ENCODE results near the gene SPAG7. TPM values are rescaled to one million over a fixed set of nuclear protein-coding genes. Genes with fewer than 3 reads are reported as not detected.

The SPAG7 gene
- total RNA-seq, 1 experiment from 2014 or later = 43.4 TPM

DNA sequence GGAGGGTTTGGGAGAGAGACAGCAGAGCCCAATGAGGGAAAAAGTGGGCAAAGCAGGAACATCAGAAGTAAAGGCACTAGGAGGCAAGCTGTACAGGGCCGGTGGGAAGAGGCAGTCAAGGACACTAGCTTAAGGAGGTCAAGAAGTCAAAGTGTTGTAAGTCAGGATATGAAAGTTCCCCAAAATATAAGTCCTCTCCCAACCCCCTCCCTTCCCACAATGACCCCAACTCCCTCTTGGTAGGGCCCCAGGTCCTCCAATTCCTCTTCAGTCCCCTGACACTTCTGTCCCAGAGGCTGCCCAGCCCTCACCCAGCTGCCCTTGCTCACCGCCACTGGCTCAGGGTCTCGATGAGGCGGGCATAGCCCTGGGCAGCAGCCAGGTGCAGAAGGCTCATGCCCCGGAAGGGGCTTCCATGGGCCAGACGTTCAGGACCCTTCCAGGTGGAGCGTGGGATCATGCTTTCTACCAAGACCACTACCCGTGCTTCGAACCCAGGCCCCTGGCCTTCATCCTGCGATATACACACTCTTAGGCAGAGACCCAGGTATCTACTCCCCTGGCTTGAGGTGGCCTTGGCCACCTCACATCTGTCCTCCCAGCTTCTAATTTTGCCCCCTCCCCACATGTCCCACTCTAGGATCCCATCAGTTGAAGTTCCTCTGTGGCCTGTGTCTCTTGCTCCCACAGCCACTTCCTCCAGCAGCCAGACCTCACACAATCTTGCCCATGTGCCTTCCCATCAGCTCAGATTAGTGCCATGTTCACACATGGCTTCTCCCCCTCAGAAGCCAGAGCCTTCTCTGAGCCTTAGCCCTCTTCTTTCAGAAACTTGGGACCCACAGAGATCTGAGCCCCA lies 5.9 kb upstream of the SPAG7 start:
- no peak overlapping the region for H3K4me3 ChIP-seq (ENCODE audit: low read depth in 2 of 2, low read length in 2 of 2)
- ATAC-seq (no peak), DNase-seq (ENCODE audit: low read depth, low spot score) (no peak)
- in situ Hi-C loops (cut with HindIII; ENCODE audit: low pct_unique_long_range_greater_than_20kb, low sequenced_read_pairs) (no loop called here), intact Hi-C loops (cut with micrococcal nuclease; ENCODE audit: unreplicated experiment) (no loop called here)
- ChIA-PET CTCF (no interaction called here), POLR2A (interaction anchor here (0.6 kb wide), 1 partner anchor 19 kb away, joined by 16 read pairs; no protein-coding TSS in a partner anchor)
- no TSS peak for BruUV-seq (replicated peaks)
- H3K36me3 ChIP-seq (ENCODE audit: control insufficient read depth, insufficient read depth, low read length) = no peaks in the 10 kb centered on the region
- H3K27ac ChIP-seq (ENCODE audit: low read length) = no peak overlapping the region
- H3K9me3 ChIP-seq (ENCODE audit: control insufficient read depth, insufficient read depth, low read depth, low read length) = no peaks in the 10 kb centered on the region
- TF ChIP-seq SIN3A (IDR thresholded peaks at IDR 0.05; ENCODE audit: borderline replicate concordance, insufficient read depth, low read depth, low read length) (no peak), POLR2AphosphoS5 (IDR thresholded peaks at IDR 0.05; ENCODE audit: low read depth, low read length) (no peak), TCF7L2 (IDR thresholded peaks at IDR 0.05; ENCODE audit: low read depth, low read length) (no peak)
- TF ChIP-seq, protein P1, sequence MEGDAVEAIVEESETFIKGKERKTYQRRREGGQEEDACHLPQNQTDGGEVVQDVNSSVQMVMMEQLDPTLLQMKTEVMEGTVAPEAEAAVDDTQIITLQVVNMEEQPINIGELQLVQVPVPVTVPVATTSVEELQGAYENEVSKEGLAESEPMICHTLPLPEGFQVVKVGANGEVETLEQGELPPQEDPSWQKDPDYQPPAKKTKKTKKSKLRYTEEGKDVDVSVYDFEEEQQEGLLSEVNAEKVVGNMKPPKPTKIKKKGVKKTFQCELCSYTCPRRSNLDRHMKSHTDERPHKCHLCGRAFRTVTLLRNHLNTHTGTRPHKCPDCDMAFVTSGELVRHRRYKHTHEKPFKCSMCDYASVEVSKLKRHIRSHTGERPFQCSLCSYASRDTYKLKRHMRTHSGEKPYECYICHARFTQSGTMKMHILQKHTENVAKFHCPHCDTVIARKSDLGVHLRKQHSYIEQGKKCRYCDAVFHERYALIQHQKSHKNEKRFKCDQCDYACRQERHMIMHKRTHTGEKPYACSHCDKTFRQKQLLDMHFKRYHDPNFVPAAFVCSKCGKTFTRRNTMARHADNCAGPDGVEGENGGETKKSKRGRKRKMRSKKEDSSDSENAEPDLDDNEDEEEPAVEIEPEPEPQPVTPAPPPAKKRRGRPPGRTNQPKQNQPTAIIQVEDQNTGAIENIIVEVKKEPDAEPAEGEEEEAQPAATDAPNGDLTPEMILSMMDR (IDR thresholded peaks at IDR 0.05) = no peak
- TF ChIP-seq, protein P2, sequence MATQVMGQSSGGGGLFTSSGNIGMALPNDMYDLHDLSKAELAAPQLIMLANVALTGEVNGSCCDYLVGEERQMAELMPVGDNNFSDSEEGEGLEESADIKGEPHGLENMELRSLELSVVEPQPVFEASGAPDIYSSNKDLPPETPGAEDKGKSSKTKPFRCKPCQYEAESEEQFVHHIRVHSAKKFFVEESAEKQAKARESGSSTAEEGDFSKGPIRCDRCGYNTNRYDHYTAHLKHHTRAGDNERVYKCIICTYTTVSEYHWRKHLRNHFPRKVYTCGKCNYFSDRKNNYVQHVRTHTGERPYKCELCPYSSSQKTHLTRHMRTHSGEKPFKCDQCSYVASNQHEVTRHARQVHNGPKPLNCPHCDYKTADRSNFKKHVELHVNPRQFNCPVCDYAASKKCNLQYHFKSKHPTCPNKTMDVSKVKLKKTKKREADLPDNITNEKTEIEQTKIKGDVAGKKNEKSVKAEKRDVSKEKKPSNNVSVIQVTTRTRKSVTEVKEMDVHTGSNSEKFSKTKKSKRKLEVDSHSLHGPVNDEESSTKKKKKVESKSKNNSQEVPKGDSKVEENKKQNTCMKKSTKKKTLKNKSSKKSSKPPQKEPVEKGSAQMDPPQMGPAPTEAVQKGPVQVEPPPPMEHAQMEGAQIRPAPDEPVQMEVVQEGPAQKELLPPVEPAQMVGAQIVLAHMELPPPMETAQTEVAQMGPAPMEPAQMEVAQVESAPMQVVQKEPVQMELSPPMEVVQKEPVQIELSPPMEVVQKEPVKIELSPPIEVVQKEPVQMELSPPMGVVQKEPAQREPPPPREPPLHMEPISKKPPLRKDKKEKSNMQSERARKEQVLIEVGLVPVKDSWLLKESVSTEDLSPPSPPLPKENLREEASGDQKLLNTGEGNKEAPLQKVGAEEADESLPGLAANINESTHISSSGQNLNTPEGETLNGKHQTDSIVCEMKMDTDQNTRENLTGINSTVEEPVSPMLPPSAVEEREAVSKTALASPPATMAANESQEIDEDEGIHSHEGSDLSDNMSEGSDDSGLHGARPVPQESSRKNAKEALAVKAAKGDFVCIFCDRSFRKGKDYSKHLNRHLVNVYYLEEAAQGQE (IDR thresholded peaks at IDR 0.05; ENCODE audit: insufficient read depth in 1 of 2, low read depth in 2 of 2, low read length in 1 of 2) = no peak
- no peaks in the 10 kb centered on the region for H3K27me3 ChIP-seq (ENCODE audit: control insufficient read depth, insufficient read depth, low read length)
- peaks cover 11% of the 10 kb centered on the region for H3K4me1 ChIP-seq (ENCODE audit: control insufficient read depth, insufficient read depth, low read length)

DNA sequence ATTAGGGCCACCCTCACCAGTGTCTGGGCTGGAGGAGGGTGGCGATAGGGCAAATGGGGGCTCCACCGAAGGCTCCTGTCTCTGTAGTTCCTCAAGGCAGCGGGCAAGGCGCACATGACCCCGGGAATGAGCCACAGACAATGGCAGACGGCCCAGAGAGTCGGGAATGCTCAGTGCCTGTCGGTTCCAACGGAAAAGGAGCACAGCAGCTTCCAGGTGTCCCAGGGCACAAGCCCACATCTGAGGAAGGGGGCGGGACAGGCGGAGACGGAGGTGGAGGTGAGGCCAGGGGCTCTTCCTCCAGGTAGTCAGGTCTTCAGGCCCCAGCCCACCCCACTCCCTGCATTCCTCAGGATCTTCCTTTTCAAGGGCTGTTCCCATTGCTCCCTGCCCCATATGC lies 5.1 kb upstream of the SPAG7 start:
- POLR2A ChIA-PET = no interaction called here
- Histone ChIP-seq H3K4me3 (ENCODE audit: low read depth in 2 of 2, low read length in 2 of 2) (no peak overlapping the region), H3K9me3 (ENCODE audit: control insufficient read depth, insufficient read depth, low read depth, low read length) (no peaks in the 10 kb centered on the region), H3K36me3 (ENCODE audit: control insufficient read depth, insufficient read depth, low read length) (no peaks in the 10 kb centered on the region), H3K27ac (ENCODE audit: low read length) (no peak overlapping the region), H3K4me1 (ENCODE audit: control insufficient read depth, insufficient read depth, low read length) (peaks cover 11% of the 10 kb centered on the region), H3K27me3 (ENCODE audit: control insufficient read depth, insufficient read depth, low read length) (no peaks in the 10 kb centered on the region)
- no peak for DNase-seq (ENCODE audit: low read depth, low spot score)
- in situ Hi-C loops (cut with HindIII; ENCODE audit: low pct_unique_long_range_greater_than_20kb, low sequenced_read_pairs) = no loop called here
- TF ChIP-seq, protein P2 (IDR thresholded peaks at IDR 0.05; ENCODE audit: insufficient read depth in 1 of 2, low read depth in 2 of 2, low read length in 1 of 2) = no peak
- TF ChIP-seq, protein P1 (IDR thresholded peaks at IDR 0.05) = no peak
- TF ChIP-seq POLR2AphosphoS5 (IDR thresholded peaks at IDR 0.05; ENCODE audit: low read depth, low read length) (no peak), SIN3A (IDR thresholded peaks at IDR 0.05; ENCODE audit: borderline replicate concordance, insufficient read depth, low read depth, low read length) (no peak), TCF7L2 (IDR thresholded peaks at IDR 0.05; ENCODE audit: low read depth, low read length) (no peak)
- intact Hi-C loops (cut with micrococcal nuclease; ENCODE audit: unreplicated experiment) = no loop called here
- CTCF ChIA-PET = no interaction called here
- BruUV-seq (replicated peaks) = no TSS peak
- no peak for ATAC-seq

All from Panc1 (cell line).